Left ventricle myocardium superior (tissue), 1 donor: Measurements from ENCODE around the gene AADACL4. TPM values are rescaled to one million over a fixed set of nuclear protein-coding genes. Genes with fewer than 3 reads are reported as not detected.

Experiments used
- ATAC-seq: fragments of 200-7000 bp; cut with Tn5 transposase; one replicate; pipeline ENCODE4 v1.9.1; 2020; ENCODE audit warnings: mild to moderate bottlenecking, moderate library complexity
- DNase-seq: peaks from one replicate; pipeline ENCODE4 v3.0.0-alpha.2; 2020
- intact Hi-C: fragments of 100-400 bp; cut with micrococcal nuclease; formaldehyde crosslinking; loops from one replicate; pipeline ENCODE4 v1.11.0; 2022
- long read RNA-seq: library from polyadenylated mRNA; unstranded; transcript quantifications from one replicate; pipeline ENCODE4 v2.0.0, GENCODE V29; 2021
- total RNA-seq: library from RNA; stranded (reverse); fragmentation: NEBNext Ultra II Directional; extraction: Animal tissue kit (Norgen Biotek cat#: 25700); gene quantifications from one replicate; pipeline ENCODE4 v1.2.1, GENCODE V29; 2021
- donor health status: DM: no; HTN: yes; CAD: no; lungs with severe emphysema.

The AADACL4 gene
- total RNA-seq = not detected
- long read RNA-seq, partial matches to known transcripts = 0 of 1 reads
- long read RNA-seq, other reads (novel, unspliced or antisense) = 1 of 1 reads

DNA sequence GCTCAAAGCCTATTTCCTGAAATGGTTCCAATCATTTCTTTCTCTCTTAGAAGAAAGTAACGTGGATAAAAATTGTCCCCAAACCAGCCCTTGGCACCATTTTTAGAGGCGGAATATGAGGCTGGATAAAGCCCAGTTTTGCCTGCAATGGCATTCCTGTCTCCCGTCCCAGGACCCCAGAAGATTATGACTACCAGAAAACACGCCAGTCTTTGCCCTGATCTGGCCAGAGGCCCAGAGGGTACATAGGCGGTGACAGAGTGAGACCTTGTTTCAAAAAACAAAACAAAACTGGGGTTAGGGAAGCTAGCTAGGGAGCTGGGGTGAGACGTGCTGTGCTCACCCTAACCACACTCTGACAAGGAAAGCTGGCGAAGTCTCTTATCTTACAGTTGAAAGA is at the start of gene AADACL4:
AADACL4 (plus strand) TSS at position 301 of the 400 bp plus-strand sequence. CDS start 462 bp downstream, outside the sequence.
- DNase-seq = no peak
- intact Hi-C loops = no loop called here
- ATAC-seq = no peak

DNA sequence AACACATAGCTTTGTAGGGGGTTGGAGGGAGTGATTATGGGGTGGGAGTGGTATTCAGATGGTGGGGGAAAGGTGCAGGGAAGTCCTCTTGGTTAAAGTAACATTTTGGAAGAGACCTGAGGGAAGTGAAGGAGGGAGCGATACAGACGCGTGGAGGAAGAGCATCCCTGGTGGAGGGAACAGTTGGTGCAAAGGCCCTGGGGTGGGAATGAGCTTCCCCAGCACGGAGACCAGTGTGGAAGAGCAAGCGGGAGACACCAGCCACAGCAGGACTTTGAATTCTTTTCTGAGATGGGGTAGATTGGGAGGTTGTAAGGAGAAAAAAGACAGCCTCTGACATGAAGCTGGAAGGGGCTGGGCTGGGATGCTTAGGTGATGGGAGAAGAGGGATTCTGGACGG is 49.4 kb upstream of the AADACL4 start:
- no peak for DNase-seq
- no peak for ATAC-seq
- intact Hi-C loops = no loop called here

DNA sequence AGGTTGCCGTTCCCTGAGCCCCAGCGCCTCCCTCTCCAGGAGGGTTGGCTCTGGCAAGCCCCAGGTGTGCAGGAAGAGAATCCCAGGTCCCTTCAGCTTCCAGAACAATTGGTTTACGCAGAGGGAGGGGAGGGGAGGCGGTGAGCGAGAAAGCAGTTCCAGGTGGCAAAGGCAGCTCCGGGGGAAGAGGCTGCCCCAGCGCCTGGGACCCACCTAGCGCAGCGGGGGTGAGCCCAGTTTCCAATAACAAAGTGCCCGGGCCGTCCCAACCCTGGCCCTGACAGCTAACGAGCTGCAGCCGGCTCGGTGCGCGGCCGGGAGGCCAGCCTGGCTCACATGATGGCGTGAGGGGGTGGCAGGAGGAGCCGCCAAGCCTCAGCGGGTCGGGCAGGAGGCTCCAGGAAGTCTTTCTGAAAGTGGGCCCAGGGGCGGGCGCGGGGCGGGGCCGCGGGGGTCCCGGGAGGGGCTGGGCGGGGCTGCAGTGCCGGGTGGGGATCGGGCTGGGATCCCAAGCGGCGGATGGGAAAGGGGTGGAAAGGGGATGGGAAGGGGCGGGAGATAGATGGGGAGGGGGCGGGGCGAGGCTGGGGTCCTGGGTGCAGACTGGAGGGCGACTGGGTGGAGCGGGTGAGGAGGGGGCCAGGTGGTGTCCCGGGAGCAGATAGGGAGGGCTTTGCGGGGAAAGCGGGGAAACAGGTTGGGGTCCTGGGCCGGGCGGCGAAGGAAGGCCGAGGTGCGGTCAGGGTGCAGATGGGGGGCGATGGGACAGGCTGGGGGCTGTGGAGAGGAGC is 48.7 kb upstream of the AADACL4 start:
- intact Hi-C loops = no loop called here
- ATAC-seq (peak; percentile 46), DNase-seq (peak; percentile 86)

DNA sequence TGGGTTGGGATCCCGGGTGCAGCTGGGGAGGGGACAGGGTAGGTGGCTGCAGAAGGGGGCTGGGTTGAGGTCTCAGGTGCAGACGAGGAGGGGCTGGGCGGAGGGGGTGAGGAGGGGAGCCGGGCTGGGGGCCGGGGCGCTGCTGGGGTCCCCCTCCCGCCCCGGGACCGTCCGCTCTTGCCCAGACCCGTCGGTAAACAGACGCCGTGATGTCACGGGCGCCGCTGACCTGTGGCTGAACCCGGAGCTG is 48.2 kb upstream of the AADACL4 start:
- ATAC-seq (peak; percentile 0), DNase-seq (no peak)
- intact Hi-C loops = no loop called here

DNA sequence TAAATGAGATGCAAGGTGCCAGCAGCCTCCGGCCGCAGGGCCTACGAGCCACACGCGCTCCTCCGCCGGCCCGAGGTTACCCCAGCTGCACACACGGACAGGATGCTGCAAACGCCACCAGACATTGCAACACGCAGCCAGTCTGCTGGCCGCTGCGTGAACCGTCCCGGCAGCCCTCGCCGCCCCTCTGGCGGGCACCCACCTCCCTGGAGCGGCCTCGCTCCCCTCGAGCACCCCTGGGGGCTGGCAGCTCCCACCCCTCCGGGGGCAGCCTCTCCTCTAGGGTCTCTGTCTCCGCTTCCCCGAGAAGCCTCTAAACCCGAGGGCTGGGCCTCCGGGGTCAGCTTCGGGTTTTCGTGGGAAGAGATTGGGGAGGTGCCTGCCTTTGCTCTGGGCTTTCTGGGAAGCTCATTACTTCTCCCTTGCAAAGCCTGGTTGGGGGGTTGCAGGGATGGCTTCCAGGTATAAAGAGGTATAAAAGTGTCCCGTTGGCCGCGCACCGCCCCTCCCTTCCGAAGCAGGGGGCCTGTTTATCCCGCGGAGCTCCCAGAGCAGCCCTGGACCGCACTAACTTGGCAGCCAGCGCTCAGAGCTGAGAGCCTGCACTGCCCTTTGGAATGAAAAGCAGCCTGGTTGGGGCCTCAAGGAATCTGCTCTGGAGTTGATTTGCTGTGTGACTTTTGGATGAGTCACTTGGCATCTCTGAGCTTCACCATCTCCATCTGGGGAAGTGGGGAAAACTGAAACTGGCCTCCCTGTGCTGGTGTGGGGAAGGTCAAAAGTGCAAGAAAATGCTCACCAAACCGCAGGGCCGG is 47.7 kb upstream of the AADACL4 start:
- intact Hi-C loops = no loop called here

DNA sequence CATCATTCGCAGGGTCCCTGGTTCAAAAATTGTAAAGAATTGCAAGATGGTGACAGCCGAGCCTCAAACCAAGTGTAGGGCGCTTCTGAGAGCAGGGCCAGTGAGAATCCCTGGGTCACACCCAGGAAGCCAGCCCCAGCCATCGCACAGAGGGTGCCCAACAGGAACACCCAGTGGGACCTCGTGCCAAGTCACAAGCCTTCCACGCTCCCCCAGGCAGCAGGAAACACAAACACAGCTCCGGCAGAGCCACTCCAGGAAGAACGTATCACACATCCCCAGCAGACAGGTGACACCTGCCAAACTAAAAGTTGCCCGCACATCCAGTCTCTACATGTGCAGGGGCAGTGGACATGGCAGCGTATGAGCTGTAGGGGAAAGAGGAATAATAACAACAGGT is 46.1 kb upstream of the AADACL4 start:
- ATAC-seq = peak; percentile 32
- intact Hi-C loops = no loop called here
- peak; percentile 84 for DNase-seq

More for the DNA sequence above, 47.7 kb upstream of the AADACL4 start:
- peak; percentile 72 for ATAC-seq
- peak; percentile 94 for DNase-seq

DNA sequence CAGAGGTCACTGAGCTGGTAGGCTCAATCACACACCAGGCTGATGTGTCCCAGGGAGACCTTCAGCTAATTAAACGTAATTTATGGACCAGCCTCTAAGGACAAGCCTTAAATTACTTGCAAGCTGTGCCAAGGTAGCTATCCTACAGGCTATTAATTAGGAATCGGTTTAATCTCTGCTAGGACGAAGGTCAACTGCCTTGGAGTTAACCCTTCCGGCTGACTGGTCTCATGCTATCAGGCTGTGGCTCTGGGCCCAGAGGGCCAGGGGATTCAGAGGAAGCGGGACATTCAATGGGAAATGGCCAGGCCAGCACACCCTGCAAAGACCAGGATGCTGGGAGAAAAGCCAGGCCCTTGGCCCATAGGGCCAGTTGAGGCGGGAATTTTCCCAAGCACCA is 44.9 kb upstream of the AADACL4 start:
- no peak for DNase-seq
- no peak for ATAC-seq
- intact Hi-C loops = no loop called here

DNA sequence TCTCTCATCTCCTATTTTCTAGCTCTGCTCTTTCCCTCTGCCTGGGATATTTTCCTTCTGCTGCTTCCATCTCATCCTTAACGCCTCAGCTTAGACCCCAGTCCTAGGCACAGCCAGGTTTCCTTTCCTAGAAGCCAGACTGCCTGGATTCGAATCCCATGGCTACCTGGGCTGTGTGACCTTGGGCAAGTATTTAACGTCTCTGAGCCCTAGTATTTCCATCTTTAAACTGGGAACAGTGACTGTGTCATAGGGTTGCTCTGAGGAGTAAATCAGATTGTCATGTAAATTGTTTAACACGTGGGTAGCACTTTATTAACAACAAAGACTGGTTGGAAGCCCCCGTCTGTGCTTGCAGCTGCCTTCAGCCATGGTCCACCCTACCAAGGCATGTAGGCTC is 44.2 kb upstream of the AADACL4 start:
- ATAC-seq (no peak), DNase-seq (peak; percentile 14)
- intact Hi-C loops = no loop called here

DNA sequence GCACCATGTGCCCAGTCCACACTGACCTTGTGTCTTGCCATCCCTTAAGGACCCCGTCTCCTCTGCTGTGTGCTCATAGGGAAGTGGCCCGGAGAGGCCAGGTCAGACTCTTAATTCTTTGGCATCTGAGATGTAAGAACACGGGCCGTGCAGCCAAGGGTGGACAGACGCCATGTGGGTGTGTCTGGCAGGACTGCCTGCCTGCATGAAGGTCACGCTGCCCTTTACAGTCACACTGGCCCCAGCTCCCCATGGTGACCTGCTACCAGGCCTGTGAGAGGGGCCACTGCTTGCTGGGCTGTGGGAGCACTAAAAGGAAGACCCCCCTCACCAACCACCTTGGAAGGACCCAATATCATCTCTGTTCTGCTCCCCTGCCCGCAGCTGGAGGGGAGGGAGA is 43.5 kb upstream of the AADACL4 start:
- intact Hi-C loops = no loop called here
- DNase-seq (peak; percentile 90), ATAC-seq (peak; percentile 52)

DNA sequence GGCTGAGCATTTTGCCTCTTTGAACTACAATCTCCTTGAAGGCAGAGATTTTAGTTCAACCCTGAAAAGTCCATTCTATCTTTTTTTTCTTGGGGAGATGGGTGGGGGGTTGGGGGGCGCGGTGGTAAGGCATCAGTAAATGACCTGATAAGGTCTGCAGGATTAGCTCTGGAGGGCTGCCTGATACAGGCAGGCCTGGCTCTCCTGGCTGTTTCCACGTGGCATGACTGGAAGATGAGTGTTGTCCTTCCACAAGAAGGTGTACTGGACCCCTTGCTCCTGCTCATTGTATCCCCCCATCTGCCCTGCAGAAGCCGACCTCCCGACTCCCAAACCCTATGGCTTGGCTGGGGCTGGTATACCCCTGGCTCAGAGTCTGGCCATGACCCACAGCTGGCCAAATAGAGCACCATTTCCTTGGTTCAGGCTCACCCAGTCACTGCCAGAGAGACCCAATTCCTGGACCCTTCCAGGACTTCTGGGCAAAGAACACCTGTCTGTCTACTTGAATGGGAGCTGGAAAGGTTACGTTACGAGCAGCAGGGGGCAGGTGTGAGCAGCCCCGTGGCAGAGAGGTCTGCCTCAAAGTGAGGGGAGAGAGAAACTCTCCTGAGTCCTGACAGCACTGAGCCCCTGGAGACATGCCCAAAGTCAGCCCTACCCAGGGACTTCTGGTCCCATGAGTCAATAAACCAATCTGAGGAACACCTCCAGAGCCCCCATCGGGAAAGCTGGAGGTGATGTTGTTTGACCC is 42.8 kb upstream of the AADACL4 start:
- intact Hi-C loops = no loop called here
- peak; percentile 58 for DNase-seq

DNA sequence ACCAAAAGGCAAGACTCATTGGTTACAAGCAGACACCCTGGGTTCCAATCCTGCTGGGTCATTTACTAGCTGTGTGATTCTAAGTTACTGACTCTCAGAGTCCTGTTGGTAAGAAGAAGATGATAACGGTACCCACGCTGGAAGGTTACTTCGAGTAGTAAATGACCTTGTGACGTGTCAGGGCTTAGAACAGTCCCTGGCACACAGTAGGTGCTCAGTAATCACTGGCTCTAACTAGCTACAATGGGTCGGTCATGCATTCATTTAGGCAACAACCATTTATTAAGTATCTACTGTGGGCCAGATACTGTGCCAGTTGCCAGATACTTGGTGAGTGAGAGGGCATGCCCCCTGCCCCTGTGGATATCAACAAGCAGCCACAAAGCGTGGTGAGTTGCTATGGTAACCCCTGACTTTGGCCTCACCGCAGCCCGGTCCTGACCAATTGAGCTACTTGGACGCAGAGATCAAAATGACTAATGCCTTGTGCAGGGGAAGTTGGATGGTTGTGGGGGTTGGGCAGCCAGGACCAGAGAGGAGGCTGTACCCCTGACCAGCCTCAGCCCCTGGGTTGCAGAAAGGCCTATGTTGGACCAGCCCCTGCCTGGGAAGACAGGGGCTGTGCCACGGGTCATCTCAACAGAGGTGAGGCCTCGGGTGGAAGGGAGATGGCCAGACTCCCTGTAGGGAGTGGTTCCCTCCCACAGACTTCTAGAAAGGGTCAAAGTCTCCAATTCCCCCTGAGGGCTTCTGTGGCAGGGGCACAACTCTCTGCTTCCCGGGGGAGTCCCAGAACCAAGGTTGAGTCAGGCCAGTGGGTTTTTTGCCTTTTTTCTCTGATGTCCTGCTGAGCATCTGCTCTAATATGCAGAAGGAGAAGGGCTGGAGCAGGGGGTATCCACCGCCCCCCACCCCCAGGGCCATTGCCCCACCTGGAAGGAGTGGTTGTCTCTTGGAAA is 41.9 kb upstream of the AADACL4 start:
- peak; percentile 50 for DNase-seq
- ATAC-seq = no peak
- intact Hi-C loops = no loop called here

More for the DNA sequence above, 42.8 kb upstream of the AADACL4 start:
- ATAC-seq = no peak

DNA sequence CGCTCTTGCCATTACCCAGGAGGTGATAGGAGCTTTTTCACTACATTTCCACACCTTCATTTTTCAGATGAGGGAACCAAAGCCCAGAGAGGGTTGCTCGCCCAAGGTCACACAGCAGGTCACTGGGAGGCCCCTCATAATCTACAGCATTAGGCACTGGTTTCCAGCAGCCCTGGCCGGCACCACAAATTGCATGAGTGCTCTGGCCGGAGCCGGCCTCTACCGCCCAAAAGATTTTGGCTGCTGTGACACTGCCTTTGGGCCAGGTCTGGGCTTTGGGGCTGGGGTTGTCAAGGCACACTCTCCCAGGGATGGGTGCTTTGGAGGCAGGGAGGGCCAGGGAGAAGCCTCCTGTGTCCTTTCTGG is 41.2 kb upstream of the AADACL4 start:
- peak; percentile 58 for DNase-seq
- ATAC-seq = peak; percentile 1
- intact Hi-C loops = no loop called here

DNA sequence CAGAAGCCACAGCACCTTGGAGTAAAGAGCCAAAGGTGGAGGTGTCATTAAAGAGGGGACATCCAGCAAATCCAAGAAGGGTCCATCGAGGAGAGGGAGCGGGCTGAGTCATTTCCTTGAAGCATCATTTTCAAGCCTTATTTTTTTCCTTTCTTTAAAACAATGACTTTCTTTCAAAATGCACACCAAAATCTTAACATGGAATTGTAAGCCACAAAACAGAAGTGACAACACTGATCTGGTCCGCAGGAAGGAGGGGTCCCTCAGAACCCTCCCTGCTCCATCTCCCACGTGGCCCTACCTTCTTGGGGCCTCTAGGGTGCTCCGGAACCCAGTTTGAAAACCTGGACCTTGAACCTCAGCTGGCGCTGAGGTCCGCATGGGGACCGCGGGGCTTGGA is 40.7 kb upstream of the AADACL4 start:
- DNase-seq = no peak
- intact Hi-C loops = no loop called here

DNA sequence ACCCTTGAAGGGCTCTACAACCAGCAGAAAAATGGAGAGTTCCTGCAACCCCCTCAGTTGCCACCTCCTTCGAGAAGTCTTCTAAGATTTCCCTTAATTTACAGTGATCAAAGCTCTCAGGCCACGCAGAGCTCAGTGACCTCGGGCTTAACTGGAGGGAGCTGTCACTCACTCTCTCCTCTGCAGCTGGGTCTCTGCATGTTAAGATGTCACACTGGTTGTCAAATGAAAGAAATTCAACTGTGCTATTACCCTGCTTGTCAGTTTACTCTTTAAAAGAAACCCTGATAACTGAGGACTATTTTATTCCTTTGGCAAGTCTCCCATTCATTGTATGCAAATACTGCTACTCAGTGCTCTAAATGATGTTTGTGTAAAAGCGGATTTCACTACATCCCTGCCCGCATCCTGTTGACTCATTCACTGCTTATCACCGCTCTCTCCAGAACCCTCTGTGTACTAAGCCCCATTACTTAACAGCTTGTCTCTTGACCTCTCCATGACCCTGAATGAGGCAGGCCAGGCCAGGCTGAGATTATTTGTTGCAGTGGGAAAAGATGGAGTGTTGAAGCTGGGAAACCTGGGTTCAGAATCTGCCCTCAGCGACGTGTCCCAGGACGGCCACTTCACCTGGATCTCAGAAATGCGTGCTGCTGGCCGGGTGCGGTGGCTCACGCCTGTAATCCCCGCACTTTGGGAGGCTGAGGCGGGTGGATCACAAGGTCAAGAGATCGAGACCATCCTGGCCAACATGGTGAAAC is 39.6 kb upstream of the AADACL4 start:
- ATAC-seq (peak; percentile 81), DNase-seq (peak; percentile 55)
- intact Hi-C loops = no loop called here

More for the DNA sequence above, 40.7 kb upstream of the AADACL4 start:
- no peak for ATAC-seq

DNA sequence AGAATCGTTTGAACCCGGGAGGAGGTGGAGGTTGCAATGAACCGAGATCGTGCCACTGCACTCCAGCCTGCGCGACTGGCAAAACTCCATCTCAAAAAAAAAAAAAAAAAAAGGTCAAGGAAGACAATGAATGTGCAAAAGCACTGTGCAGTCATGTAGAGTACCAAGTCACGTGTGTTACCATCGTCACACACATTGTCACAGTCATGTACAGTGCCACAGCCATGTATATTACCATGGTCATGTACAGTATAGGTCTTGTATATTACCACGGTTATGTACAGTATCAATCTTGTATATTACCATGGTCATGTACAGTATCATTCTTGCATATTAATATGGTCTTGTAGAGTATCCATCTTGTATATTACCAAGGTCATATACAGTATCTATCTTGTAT is 38.9 kb upstream of the AADACL4 start:
- DNase-seq = no peak
- intact Hi-C loops = no loop called here

DNA sequence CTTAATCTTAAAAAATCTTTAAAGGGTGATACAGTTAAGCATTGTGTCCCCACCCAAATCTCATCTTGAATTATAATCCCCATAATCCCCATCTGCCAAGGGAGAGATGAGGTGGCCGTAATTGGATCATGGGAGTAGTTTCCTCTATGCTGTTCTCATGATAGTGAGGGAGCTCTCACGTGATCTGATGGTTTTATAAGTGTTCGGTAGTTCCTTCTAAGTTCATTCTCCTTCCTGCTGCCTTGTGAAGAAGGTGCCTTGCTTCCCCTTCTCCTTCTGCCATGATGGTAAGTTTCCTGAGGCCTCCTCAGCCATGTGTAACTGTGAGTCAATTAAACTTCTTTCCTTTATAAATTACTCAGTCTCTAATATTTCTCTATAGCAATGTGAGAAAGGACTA is 36.6 kb upstream of the AADACL4 start:
- intact Hi-C loops = no loop called here
- no peak for ATAC-seq

More for the DNA sequence above, 38.9 kb upstream of the AADACL4 start:
- ATAC-seq = no peak

DNA sequence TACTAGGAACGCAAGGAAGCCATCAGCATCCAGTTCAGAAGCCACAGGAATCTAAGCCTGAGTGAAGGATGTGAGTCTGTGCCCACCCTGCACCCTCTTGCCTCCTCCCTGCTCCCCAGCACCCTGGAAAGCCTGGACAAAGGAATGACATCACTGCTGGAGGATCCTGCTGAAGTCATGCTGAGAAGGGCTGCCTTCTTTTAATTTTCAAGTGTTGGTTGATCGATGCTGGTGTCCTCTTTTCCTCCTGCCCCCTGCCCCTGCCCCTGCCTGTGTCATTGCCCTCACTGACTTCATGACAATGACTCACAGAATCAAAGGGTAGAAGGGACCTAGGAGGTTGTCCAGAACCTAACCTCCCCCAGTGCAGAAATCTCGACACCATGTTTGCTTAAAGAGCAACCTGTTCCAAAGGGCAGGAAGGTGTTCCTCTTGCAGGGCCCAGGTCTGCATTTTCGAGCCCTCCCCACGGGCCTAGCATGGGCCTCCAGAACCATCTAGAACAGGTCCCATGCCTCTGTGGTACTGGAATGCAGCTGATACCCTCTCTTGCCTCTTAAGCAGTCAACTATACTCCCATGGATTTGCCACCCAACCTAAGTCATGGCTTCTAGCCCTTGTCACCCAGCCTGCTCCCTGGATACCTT is 35.5 kb upstream of the AADACL4 start:
- DNase-seq (no peak), ATAC-seq (no peak)
- intact Hi-C loops = no loop called here

More for the DNA sequence above, 36.6 kb upstream of the AADACL4 start:
- no peak for DNase-seq
